HL-60/S4 (cell line): Measurements from ENCODE around the gene ARHGAP8.

Source experiments
- in situ Hi-C: fragments of 300-500 bp; cut with MboI; formaldehyde crosslinking; loops from 2 replicates; pipeline ENCODE4 v1.14.3; 2022; ENCODE audit warnings: low sequenced_read_pairs

Gene ARHGAP8

DNA sequence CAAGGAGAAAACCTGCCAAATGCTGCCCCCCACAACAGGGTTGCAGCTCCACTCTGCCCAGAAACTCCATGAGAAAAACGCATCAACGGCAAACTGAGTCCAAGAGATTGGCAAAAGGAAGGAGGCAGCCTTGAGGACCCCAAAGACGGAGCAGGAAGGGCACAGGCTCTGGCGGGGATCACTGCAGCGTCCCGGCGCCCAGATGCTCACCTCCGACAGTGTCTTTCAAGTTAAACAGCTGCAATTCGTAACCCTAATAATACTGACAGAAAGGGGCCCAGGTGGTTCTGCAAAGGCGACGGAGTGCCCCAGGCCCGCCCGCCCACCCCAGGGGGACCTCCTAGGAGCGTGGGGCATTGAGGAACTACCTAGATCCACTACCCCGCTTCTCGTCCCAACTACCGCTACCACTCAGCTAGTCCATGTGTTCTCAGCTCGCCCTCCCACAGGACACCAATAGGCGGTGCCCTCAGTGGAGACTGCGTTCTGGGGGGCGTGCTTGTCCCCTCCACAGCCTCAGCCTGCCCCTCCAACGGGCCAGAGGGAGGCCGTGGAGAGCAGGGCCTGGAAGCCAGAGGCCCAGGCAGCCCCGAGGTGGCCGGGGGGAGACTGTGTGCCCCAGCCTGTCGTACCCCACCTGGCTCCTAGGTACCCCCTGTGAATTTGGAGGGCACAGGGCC, 130.0 kb downstream of the ARHGAP8 start:
- in situ Hi-C loops = no loop called here

DNA sequence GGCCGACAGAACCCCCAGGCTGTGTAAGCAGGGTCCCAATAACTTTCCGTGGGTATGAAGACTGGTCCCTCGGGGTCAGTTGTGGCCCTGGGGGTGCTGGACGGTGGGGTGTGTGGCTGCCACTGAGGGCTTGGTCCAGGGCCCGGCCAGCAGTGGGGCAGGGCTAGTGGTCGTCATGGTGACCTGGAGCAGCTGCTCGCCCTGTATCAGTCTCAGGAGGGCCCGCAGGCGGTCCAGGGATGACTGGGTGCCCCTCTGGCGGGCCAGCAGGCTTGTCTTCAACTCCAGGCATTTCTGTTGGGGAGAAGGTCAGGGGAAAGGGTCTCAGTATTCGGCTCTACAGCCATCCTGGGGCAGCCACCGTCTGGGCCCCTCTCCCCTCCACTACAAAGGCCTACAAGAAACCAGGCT, 130.6 kb downstream of the ARHGAP8 start:
- in situ Hi-C loops = no loop called here

DNA sequence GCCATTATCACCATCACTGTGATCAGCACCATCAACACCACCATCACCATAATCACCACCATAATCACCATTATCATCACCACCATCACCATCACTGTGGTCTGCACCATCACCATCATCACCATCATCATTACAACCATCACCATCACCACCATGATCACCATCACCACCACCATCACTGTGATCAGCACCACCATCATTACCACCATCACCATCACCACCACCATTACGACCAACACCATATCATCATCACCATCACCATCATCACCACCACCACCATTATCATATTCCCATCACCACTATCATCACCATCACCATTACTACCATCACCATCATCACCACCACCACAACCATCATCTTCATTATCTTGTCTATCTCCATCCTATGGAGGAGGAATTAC, 132.2 kb downstream of the ARHGAP8 start:
- in situ Hi-C loops = no loop called here

DNA sequence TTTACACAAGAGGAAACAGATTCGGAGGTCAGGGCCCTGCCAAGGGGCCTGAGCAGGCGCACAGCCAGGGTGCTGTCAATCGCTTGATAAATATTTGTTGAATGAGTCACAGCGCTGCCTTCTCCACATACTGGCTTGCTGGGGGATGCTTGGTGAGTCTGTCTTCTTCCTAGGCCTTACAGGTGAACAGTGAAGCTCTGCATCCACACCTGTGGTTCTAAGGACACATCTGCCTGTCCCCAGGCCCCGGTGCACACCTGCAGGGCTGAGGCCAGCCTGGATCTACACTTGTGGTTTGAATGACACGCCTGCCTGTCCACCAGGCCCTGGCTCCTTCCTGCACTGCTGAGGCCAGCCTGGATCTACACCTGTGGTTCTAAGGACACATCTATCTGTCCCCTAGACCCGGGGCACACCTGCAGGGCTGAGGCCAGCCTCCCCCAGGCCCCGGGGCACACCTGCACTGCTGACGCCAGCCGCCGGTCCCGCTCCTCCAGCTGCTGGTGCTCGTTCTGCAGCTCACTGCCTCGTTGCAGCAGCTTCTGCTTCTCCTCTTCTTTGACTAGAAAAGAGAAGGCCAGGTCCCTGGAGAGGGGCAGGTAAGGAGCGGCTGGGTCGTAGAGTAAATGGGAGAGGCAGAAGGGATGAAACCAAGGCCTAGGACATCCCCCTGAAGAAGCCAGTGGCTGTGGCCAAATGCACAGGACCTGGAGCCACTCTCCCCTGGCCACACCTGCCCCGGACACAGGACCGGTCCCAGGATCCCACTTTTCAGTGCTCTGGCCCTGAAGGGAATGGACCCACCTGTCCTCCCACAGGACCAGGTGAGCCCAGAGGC, 132.8 kb downstream of the ARHGAP8 start:
- in situ Hi-C loops = no loop called here

DNA sequence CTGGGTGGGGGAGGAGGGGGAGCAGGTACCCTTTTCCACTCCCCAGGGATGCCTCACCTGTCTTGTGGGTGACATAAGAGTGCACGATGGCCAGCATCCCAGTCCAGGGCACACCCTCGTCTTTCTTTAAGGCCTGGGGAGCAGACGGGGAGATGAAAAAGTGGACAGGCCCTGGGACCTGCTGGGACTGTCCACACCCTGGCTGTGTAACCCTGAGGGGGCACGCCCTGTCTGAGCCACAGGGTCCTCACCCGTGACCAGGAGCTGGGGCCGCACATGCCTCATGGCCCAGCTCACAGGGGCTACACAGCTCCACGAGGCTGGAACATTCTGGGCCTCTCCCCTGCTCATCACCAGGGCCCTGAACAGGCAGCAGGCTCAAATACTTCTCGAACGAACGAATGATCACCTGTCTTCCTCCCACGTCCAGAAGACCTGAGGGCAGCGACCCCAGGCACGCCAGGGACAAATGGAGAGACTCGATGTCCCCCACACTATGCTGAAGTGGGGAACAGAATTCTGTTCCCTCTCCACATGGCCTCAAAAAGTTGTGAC, 133.5 kb downstream of the ARHGAP8 start:
- in situ Hi-C loops = no loop called here

DNA sequence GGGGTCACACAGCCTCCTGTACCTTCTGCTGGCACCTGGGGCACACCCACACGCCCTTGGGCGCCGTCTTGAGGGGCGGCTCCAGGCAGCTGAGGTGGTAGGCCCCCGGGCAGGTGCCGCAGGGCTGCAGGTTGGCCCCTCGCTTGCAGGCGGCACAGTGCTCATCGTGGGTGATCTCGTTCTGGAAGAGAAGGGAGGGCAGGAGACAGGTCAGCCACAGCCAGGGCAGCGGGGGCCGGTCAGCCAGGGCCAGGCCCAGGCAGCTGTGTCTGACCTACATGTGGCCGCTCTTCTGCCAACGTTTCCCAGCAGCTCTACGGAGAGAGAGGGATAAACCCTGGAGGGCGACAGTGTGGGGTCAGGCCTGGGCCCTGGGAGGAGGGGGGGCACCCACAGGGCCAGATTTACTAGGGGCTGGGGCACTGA, 135.6 kb downstream of the ARHGAP8 start:
- in situ Hi-C loops = no loop called here

DNA sequence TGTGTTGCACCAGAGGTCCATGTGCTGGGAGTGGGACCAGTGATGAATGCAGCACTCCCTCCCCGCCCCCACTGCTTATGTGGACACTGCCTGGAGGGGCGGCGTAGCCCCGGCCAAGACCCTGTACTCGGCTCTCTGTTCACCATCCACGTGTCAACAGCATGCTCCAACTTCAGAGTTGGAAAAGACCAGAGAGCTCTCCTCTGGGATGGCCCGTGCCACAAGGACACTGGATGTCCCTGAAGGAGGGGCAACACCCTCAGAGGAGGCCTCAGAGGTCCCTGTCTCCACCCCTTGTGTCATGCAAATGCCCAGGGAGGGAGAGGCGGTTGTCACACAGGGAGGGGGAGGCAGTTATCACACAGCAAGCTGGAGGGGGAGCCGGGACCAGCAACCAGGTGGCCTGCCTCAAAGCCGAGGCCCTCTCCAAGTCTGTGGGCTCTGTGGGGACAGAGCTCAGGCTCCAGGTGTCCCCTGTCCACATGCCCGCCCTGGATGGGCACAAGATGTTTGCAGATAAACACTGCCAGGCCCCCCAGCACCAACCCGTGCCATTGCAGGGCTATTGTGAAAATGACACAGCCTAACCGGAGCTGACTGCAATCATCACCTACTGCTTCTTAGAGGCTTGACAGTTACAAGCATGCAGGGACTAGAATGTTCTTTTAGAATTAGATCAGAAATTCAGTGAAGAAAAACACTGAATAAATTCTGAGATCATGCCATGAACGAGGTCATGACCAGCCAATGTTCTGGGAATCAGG, 136.3 kb downstream of the ARHGAP8 start:
- in situ Hi-C loops = no loop called here

DNA sequence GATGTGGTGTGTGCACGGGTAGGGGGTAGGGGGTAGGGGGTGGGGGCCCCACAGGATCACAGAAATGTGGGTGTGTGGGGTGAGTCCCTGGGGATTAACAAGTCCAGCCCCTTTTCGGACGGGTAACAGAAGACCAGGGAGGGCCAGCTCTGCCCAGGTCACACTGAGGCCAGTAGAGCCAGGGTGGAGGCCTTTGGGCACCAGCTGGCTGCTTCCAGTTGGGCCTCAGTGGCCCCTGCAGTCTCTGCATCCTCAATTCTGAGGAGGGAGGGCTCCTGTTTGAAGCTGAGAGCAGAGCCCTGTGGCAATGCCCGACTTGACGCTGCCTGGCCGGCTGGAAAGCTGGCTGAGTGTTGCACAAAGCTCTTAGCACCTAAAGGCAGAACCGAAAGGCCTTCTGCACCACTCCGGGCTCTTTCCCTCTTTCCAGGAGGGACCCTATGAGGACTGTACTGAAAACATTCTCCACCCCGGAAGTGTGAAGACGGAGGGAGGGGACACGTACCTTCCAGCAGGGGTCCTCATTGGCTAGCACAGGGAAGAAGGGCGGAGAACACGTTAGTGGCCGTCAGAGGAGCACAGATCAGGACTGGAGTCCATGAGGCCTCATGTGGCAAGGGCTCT, 137.0 kb downstream of the ARHGAP8 start:
- in situ Hi-C loops = no loop called here

DNA sequence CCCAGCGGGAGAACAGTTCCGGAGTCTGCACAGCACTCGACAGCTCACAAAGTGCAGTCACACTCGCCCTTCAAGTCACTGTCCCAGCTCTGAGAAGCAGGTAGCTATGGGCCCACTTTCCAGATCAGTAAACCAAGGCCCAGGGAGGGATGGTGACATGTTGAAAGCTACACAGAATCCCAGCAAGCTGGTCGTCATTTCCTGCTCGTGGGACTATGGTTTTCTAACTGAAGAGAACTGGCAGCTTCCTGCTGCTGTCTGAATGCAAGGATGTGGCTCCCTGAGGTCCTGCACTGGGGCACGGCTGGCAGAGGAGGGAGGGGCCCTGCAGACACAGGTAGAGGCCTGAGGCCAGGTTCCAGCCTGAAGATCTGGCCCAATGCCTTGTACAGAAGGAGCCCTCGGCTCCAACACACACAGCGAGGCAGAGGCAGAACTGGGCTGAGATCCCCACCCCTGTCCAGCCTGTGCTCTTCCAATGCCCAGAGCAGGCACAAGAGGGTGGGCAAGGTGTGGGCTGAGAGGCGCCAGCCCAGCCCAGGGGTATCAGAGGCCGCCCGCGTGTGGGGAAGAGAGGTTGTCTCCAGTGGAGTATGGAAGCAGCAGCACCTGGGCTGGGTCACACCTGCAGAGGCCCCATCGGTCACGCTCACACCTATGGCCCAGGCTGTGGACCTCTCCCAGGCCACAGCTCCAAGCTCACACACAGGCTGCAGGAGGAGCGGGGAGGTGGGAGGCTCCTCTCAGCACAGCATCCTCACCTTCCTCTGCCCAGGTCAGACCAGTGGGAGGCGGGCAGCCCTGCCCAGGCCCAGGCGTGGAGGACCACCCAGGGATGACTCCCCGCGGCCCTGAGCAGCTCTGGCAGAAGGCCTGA, 138.3 kb downstream of the ARHGAP8 start:
- in situ Hi-C loops = no loop called here

DNA sequence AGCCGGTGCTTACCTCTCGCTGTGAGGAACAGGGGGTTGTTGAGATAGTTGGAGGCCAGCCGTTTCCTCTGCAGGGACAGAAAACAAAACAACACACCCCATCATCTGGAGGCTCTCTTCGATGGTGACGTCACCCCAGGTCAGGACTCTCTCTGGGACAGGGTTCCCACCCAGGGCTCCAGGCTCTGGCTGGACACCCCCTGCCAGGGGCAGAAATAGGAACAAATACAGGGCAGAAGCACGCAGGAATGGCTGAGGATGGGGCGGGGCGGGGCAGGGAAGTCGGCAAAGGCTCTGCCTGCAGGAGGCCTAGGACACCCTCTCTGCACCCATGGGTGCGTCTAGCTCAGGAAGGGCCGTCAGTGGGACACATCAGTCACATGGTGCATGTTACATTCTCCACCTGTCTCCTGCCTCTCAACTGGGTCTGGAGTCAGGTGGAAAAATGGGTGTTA, 138.9 kb downstream of the ARHGAP8 start:
- in situ Hi-C loops = no loop called here

DNA sequence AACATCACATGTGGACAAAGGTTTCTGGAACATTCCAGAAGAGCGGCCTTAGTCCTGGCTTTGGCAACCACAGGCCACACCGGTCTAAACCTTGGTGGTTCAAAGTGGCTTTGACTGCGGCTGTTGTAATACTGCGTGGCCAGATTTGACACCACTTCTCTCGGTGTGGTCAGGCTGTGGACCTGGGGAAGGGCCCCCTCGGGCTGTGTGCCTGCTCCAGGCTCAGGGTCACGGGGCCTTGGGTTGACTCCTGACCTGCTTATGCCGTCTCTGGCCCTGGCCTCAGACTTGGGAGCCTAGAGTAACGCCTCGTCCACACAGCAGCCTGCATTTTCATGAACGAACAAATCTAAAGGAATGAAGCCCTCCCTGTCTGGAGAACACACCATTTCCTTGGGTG, 139.4 kb downstream of the ARHGAP8 start:
- in situ Hi-C loops = no loop called here

DNA sequence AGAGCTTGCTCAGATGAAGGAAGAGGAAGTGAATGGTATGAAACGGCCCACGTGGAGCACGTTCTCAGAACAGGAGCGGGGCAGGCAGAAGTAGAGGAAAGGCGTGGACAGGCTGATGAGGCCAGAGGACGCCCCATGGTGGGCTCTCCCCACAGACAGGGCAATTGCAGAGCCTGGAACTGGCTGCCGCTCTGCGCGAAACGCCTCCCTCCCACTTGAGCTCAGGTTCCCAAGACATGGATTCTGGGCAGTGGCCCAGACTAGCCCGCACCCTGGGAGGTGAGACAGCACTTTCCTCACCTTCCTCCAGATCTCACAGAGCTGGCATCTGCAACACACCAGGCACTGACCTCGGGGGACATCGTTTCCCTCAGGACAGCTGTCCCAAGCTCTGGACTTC, 139.9 kb downstream of the ARHGAP8 start:
- in situ Hi-C loops = no loop called here

DNA sequence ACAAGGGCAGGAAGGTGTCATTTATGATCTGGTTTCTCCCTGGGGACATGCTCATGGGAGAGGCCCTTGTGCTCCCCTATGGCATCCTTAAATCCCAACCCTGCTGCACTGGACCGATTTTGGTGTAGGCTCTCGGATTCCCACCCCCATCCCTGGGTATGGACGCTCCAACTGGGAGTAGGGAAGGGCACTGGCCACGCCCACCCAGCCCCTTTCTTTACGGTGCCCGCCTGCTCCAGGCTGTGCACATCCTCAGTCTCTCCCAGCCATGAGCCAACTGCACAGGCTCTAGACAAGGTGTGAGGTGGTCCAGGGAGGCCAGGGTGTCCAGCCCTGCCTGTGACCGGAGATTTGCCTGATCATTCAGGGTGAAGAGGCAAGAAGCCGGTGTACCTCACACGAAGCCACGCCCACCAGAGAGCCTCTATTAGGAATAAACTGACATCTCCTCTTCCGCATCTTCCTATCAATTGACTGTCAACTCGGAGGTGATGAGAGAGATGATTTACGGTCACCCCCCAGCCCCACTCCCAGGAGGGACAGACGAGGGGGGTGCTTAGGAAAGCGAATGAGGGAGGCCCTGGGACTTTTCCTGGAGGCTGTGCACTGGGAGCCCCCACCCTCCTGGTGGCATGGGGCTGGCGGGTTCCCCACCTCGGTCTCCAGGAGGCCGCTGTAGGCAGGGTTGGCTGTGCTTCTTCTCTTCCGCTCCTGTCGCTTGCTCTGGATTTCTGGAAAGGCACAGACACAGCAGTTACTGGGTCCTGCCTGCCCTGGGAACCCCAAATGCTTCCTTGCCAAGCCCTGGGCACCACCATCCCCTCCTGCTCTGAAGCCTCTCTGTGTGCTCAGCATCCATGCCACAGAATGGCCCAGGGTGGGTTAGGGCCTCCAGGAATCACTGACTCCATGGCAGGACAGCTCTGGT, 140.7 kb downstream of the ARHGAP8 start:
- in situ Hi-C loops = no loop called here

DNA sequence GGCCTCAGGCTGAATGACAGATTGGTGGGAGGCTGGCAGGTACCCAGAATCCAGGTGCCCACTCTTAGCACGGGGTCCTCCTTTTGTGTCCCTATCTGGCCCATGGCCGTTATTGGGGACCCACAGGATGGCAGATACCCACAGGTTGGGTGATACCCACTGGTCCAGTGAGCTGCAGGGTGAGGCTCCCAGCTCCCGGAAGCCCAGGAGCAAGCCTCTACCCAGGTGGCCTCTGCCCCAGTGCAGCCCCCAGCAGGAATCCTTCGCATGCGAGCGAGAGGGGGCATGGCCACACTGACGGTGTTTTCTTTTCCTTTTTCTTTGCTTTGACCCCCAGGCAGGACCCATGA, 141.3 kb downstream of the ARHGAP8 start:
- in situ Hi-C loops = no loop called here

DNA sequence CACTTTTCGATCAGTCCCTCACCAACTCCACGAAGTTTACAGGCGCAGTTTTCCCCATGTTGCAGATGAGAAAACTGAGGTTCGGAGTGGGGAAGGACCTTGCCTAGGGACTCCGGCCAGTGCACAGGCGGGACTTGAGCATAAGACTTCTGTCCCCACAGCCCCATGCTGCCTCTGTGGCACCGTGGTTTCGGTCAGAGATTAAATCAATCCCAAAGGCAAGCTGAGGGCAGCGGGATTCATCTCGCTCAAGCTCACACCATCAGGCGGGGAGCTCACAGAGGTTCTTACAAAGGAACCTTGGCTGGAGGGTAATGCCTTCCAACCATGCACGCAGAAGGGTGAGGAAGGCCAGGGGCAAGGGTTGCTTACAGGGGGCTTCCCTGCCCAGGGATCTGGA, 141.9 kb downstream of the ARHGAP8 start:
- in situ Hi-C loops = no loop called here

DNA sequence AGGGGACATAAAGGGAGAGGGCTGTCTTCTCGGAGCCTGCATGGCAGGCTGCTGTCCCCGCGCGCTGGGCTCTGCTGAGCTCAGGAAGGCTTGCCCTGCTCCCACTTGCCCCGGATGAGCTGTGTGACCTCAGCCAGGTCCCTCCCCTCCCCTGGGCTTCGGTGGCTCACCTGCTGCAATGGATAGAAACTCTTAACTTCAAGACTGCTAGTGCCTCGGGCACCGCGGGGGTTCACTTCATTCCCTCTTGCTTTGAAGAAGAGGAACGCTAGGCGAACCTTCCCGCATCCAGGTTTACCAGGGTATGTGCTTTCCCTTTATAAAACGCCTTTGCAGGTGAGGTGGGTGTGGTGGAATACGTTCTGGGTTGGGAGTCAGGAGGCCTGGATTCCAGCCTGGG, 142.4 kb downstream of the ARHGAP8 start:
- in situ Hi-C loops = no loop called here

DNA sequence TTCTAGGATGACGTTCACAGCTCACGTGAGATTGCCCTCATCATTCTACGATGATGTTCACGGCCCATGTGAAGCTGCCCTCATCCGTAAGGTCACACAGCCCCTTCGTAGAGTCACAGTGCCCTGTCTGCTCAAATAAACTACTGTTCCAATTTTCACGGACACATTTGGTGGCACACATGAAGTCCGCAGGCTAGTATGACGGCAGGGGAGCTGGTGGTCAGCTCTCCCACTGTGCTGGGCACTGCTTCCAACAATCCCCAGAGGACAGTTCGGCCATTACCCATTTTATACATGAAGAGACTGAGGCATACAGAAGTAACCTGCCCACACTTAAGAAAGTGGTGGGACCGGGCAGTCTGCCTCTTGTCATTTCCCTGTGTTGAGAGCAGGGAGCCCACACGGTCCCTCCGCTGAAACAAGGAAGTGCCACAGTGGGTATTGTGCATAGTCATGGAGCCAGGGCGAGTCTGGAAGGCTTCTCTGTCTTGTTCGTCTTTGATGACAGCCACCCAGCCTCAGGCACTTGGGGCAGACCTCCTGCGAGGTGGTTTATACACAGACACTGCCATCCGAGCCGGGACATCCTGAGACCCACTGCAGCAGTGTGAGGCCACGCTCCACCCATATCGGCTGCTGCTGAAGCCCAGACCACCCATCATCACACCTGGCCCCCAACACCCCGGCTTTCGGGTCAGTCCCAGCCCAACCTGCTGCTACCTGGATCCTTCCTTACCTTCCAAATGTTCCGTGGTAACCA, 143.1 kb downstream of the ARHGAP8 start:
- in situ Hi-C loops = no loop called here

DNA sequence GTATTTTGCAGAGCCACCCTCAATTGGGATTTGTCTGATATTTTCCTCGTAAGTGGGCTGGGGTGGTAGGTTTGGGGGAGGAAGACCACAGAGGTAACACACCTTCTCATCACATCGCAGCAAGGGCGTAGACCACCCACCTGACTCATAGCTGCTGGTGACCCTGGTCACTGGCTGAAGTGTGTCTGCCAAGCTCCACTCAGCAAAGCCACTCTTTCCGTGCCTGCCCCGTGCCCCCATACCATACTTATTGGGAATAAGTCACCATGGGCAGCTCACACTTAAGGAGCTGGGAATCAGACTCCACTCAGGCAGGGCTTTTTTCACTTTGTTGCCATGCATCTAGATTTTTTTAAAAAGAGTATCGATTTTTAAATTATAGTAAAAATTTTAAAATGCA, 145.9 kb downstream of the ARHGAP8 start:
- in situ Hi-C loops = no loop called here
